ENCODE measurements around the gene MGAT4A.
"Not testable (repeated sequence)": the region's sequence is repeated elsewhere in the genome, so short reads cannot be mapped to it uniquely, and the experiment has no call there.

MGAT4A gene

DNA sequence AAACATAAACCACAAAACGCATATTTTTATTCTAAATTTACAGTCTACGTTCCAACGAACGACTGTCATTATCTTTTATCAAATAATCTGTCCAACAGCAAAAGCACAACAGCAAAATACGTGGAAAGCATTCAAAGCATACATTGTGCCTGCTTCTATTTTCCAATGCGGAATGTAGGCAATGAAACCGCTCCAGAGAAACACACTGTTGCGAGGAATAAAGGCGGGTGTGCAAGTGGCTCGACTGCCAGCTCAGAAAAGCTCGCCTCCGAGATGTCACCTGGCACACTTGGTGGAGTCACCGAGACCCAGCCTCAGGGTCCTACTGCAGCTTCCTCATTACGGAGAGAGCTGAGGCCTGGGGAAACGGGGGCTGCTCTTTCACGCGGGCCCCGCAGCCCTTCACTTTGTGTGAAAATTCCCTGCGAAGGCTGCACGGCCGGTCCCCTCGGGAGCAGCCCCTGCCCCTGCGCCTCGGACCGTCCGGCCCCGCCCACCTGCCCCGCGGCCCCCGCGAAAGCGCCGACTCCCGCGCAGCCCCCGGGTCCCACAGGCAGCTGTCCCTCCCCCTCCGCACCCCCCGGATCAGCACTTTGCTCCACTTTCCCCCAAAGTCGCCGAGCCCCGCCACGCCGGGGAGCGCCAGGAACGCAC lies 752 bp downstream of the MGAT4A start:
- no peak overlapping the region for H3K27ac ChIP-seq (ENCODE audit: low read depth, low read length)
- peaks cover 6% of the 10 kb centered on the region for H3K79me1 ChIP-seq (ENCODE audit: low read length)
- H3K23ac ChIP-seq (ENCODE audit: low read length), result peak overlapping the region; percentile 76
- H2BK5ac ChIP-seq (ENCODE audit: low read depth, low read length, poor library complexity), result no peak overlapping the region
- no peak overlapping the region for H2BK12ac ChIP-seq (ENCODE audit: low read length)
- no peak overlapping the region for H3K4ac ChIP-seq (ENCODE audit: low read depth, low read length)
- H4K12ac ChIP-seq (ENCODE audit: low read depth, low read length), result no peak overlapping the region
- H4K91ac ChIP-seq (ENCODE audit: low read depth, low read length), result peak overlapping the region; percentile 43
- H3K79me2 ChIP-seq (ENCODE audit: control insufficient read depth, insufficient read depth, low read length, poor library complexity), result peaks cover 5% of the 10 kb centered on the region
- H3K4me3 ChIP-seq (ENCODE audit: low read depth, low read length), result peak overlapping the region; percentile 79
- peaks cover 13% of the 10 kb centered on the region for H3K27me3 ChIP-seq (ENCODE audit: insufficient read depth, low read length)
- H2BK120ac ChIP-seq (ENCODE audit: insufficient read depth, low read length, poor library complexity), result no peak overlapping the region
- H3K14ac ChIP-seq (ENCODE audit: low read length), result peak overlapping the region; percentile 7
- H4K8ac ChIP-seq (ENCODE audit: low read depth, low read length), result no peak overlapping the region
- H3K18ac ChIP-seq (ENCODE audit: low read length), result no peak overlapping the region
- no peak overlapping the region for H2AK5ac ChIP-seq (ENCODE audit: low read length)
- peak overlapping the region; percentile 94 for H3K4me2 ChIP-seq (ENCODE audit: low read length)
- H3K9me3 ChIP-seq (ENCODE audit: insufficient read depth, low read depth, low read length), result no peaks in the 10 kb centered on the region
- peak; percentile 80 to 85 for DNase-seq
- peak overlapping the region; percentile 9 for H3K9ac ChIP-seq (ENCODE audit: low read length)
- no peak overlapping the region for H2AFZ ChIP-seq (ENCODE audit: insufficient read depth, low read length, poor library complexity)
- H3K36me3 ChIP-seq (ENCODE audit: control insufficient read depth in 1 of 2, insufficient read depth in 2 of 2, low read length in 2 of 2), result no peaks in the 10 kb centered on the region
- WGBS (ENCODE audit: extremely low coverage, insufficient coverage, insufficient read length), result 100% methylated on average over 1 of the region's 45 CpGs
- H3K4me1 ChIP-seq (ENCODE audit: control insufficient read depth in 1 of 2, insufficient read depth in 2 of 2, low read length in 2 of 2), result no peaks in the 10 kb centered on the region

- no peak overlapping the region for H4K12ac ChIP-seq (ENCODE audit: low read depth, low read length)
- H3K27me3 ChIP-seq (ENCODE audit: insufficient read depth, low read length), result peaks cover 13% of the 10 kb centered on the region
- H3K79me1 ChIP-seq (ENCODE audit: low read length), result peaks cover 6% of the 10 kb centered on the region
- H4K8ac ChIP-seq (ENCODE audit: low read depth, low read length), result no peak overlapping the region
- H2AFZ ChIP-seq (ENCODE audit: insufficient read depth, low read length, poor library complexity), result no peak overlapping the region
- DNase-seq, result no peak
- peaks cover 5% of the 10 kb centered on the region for H3K79me2 ChIP-seq (ENCODE audit: control insufficient read depth, insufficient read depth, low read length, poor library complexity)
- H3K14ac ChIP-seq (ENCODE audit: low read length), result no peak overlapping the region
- H3K23ac ChIP-seq (ENCODE audit: low read length), result no peak overlapping the region
- no peak overlapping the region for H3K18ac ChIP-seq (ENCODE audit: low read length)
- no peak overlapping the region for H4K91ac ChIP-seq (ENCODE audit: low read depth, low read length)
- no peaks in the 10 kb centered on the region for H3K36me3 ChIP-seq (ENCODE audit: control insufficient read depth in 1 of 2, insufficient read depth in 2 of 2, low read length in 2 of 2)
- H2AK5ac ChIP-seq (ENCODE audit: low read length), result no peak overlapping the region
- WGBS (ENCODE audit: extremely low coverage, insufficient coverage, insufficient read length), result no CpG with 5 or more reads among the region's 10 CpGs
- no peak overlapping the region for H3K4me2 ChIP-seq (ENCODE audit: low read length)
- no peak overlapping the region for H2BK120ac ChIP-seq (ENCODE audit: insufficient read depth, low read length, poor library complexity)
- no peak overlapping the region for H3K4ac ChIP-seq (ENCODE audit: low read depth, low read length)
- H3K9me3 ChIP-seq (ENCODE audit: insufficient read depth, low read depth, low read length), result no peaks in the 10 kb centered on the region
- H3K9ac ChIP-seq (ENCODE audit: low read length), result no peak overlapping the region
- H3K4me1 ChIP-seq (ENCODE audit: control insufficient read depth in 1 of 2, insufficient read depth in 2 of 2, low read length in 2 of 2), result no peaks in the 10 kb centered on the region
- no peak overlapping the region for H2BK5ac ChIP-seq (ENCODE audit: low read depth, low read length, poor library complexity)
- no peak overlapping the region for H2BK12ac ChIP-seq (ENCODE audit: low read length)
- H3K27ac ChIP-seq (ENCODE audit: low read depth, low read length), result no peak overlapping the region
- H3K4me3 ChIP-seq (ENCODE audit: low read depth, low read length), result no peak overlapping the region
Observed at GRCh38 chr2:98729652-98730051, 1.3 kb downstream of the MGAT4A start.

- not testable (repeated sequence) for H3K27ac ChIP-seq (ENCODE audit: low read depth, low read length); H3K79me2 ChIP-seq (ENCODE audit: control insufficient read depth, insufficient read depth, low read length, poor library complexity); H3K4me1 ChIP-seq (ENCODE audit: control insufficient read depth in 1 of 2, insufficient read depth in 2 of 2, low read length in 2 of 2); H3K9ac ChIP-seq (ENCODE audit: low read length); H4K8ac ChIP-seq (ENCODE audit: low read depth, low read length); H3K4ac ChIP-seq (ENCODE audit: low read depth, low read length); H3K9me3 ChIP-seq (ENCODE audit: insufficient read depth, low read depth, low read length); DNase-seq; H3K14ac ChIP-seq (ENCODE audit: low read length); H3K79me1 ChIP-seq (ENCODE audit: low read length); H3K4me2 ChIP-seq (ENCODE audit: low read length); H3K23ac ChIP-seq (ENCODE audit: low read length); H3K18ac ChIP-seq (ENCODE audit: low read length); H4K91ac ChIP-seq (ENCODE audit: low read depth, low read length); H2BK12ac ChIP-seq (ENCODE audit: low read length); H4K12ac ChIP-seq (ENCODE audit: low read depth, low read length); H3K36me3 ChIP-seq (ENCODE audit: control insufficient read depth in 1 of 2, insufficient read depth in 2 of 2, low read length in 2 of 2); H2BK120ac ChIP-seq (ENCODE audit: insufficient read depth, low read length, poor library complexity); H2AK5ac ChIP-seq (ENCODE audit: low read length); H2AFZ ChIP-seq (ENCODE audit: insufficient read depth, low read length, poor library complexity); H2BK5ac ChIP-seq (ENCODE audit: low read depth, low read length, poor library complexity); H3K4me3 ChIP-seq (ENCODE audit: low read depth, low read length)
- peaks cover 13% of the 10 kb centered on the region for H3K27me3 ChIP-seq (ENCODE audit: insufficient read depth, low read length)
- no CpG with 5 or more reads among the region's 5 CpGs for WGBS (ENCODE audit: extremely low coverage, insufficient coverage, insufficient read length)
Observed at GRCh38 chr2:98728088-98728718, 2.7 kb downstream of the MGAT4A start.

DNA sequence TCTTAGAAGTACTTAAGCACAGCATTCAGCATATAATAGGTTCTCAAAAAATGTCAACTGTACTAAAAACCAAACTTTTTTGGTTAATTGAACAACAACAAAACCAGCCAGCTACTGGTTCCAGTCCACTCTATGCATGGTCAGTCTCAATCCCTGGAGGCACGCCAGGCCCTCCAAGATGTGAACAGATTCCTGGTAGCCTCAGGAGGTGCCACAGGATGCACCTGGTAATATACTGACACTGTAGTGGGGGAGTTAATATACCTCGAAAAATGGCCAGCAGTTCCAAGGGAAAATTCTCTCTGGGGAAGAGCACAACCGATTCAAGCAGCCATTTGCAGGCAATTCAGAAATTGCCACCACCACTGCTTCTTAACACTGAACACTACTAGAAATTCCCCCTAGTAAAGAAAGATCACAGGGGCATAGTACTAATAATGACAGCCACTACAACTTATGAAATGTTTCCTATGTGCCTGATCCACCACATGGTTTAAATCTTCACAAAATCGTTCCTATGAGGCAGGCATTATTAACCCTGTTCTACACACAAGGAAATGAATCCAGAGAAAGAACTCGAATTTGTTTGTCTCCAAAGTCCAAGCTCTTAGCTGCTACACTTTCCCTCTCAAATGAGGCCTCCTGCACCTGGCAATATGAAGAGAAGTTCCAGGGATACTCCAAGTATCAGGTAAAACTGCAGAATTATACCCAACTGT lies 3.4 kb downstream of the MGAT4A start:
- H3K27me3 ChIP-seq (ENCODE audit: insufficient read depth, low read length), result peaks cover 13% of the 10 kb centered on the region
- H3K14ac ChIP-seq (ENCODE audit: low read length), result no peak overlapping the region
- H3K4me1 ChIP-seq (ENCODE audit: control insufficient read depth in 1 of 2, insufficient read depth in 2 of 2, low read length in 2 of 2), result no peaks in the 10 kb centered on the region
- H4K8ac ChIP-seq (ENCODE audit: low read depth, low read length), result no peak overlapping the region
- no peak overlapping the region for H2BK5ac ChIP-seq (ENCODE audit: low read depth, low read length, poor library complexity)
- no peak overlapping the region for H2BK120ac ChIP-seq (ENCODE audit: insufficient read depth, low read length, poor library complexity)
- H3K4me3 ChIP-seq (ENCODE audit: low read depth, low read length), result no peak overlapping the region
- H4K12ac ChIP-seq (ENCODE audit: low read depth, low read length), result no peak overlapping the region
- H3K36me3 ChIP-seq (ENCODE audit: control insufficient read depth in 1 of 2, insufficient read depth in 2 of 2, low read length in 2 of 2), result no peaks in the 10 kb centered on the region
- H3K4ac ChIP-seq (ENCODE audit: low read depth, low read length), result no peak overlapping the region
- no peak overlapping the region for H2BK12ac ChIP-seq (ENCODE audit: low read length)
- no peak for DNase-seq
- no peak overlapping the region for H3K23ac ChIP-seq (ENCODE audit: low read length)
- H2AFZ ChIP-seq (ENCODE audit: insufficient read depth, low read length, poor library complexity), result no peak overlapping the region
- no peak overlapping the region for H2AK5ac ChIP-seq (ENCODE audit: low read length)
- peaks cover 6% of the 10 kb centered on the region for H3K79me1 ChIP-seq (ENCODE audit: low read length)
- no peak overlapping the region for H4K91ac ChIP-seq (ENCODE audit: low read depth, low read length)
- no CpG with 5 or more reads among the region's 5 CpGs for WGBS (ENCODE audit: extremely low coverage, insufficient coverage, insufficient read length)
- H3K27ac ChIP-seq (ENCODE audit: low read depth, low read length), result no peak overlapping the region
- H3K9me3 ChIP-seq (ENCODE audit: insufficient read depth, low read depth, low read length), result no peaks in the 10 kb centered on the region
- peaks cover 5% of the 10 kb centered on the region for H3K79me2 ChIP-seq (ENCODE audit: control insufficient read depth, insufficient read depth, low read length, poor library complexity)
- H3K4me2 ChIP-seq (ENCODE audit: low read length), result no peak overlapping the region
- no peak overlapping the region for H3K18ac ChIP-seq (ENCODE audit: low read length)
- no peak overlapping the region for H3K9ac ChIP-seq (ENCODE audit: low read length)

Data from trophoblast cell (in vitro differentiated cells and primary cell).